ENCODE data around the gene RASA3. TPM values are rescaled to one million over a fixed set of nuclear protein-coding genes. Genes with fewer than 3 reads are reported as not detected.

The RASA3 gene
- total RNA-seq, 1 experiment from 2014 or later, result 18.6 TPM

DNA sequence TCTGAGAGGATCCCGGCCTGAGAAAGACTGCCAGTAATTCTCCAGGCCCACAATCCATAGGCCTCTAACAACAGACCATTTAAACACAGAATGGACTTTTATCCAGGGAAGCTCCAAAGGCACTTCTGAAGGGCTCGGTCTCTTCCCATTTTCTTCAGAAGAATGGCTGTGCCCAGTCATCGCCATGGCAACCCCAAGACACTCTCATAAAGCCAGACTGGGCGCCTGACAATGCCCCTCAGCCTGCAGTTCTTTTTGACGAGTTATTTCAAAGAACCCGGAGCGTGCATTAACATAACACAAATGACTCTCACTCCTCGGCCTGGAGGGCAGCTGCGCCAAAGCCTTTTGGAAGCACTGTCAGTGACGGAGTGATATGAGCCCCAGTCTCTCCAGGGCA lies 61.0 kb downstream of the RASA3 start:
- ChIA-PET CTCF (no interaction called here), POLR2A (no interaction called here), RAD21 (ENCODE audit: low non-redundant PET in 1 of 2, low total read pairs in 2 of 2, uncharacterized antibody in 2 of 2, unreplicated experiment in 2 of 2) (no interaction called here)
- no peak for DNase-seq (ENCODE audit: low read depth, low spot score)
- Histone ChIP-seq H3K36me3 (ENCODE audit: control insufficient read depth in 1 of 2, insufficient read depth in 2 of 2, low read length in 2 of 2) (0 out of 4 replicates have a peak, but pooled peaks cover 0 to 3% of the 10 kb centered on the region in 2 experiments), H4K20me1 (ENCODE audit: insufficient read depth) (no peaks in the 10 kb centered on the region), H3K27me3 (ENCODE audit: insufficient read depth, low read length) (no peaks in the 10 kb centered on the region), H3K79me2 (ENCODE audit: insufficient read depth, low read length) (peaks cover 14% of the 10 kb centered on the region; the same call in 1 of the 2 replicates), H3K27ac (ENCODE audit: low read depth, low read length) (no peak overlapping the region), H3K4me3 (replicated peaks in 1 of 2; ENCODE audit: low read depth in 1 of 2, low read length in 2 of 2) (no peak overlapping the region), H2AFZ (ENCODE audit: low read depth, low read length, poor library complexity, severe bottlenecking) (no peak overlapping the region), H3K4me1 (ENCODE audit: control insufficient read depth in 1 of 2, insufficient read depth in 2 of 2, low read length in 2 of 2) (peaks cover 2 to 8% of the 10 kb centered on the region in 2 experiments), H3K9ac (ENCODE audit: low read length) (no peak overlapping the region), H3K9me2 (ENCODE audit: insufficient read depth) (no peaks in the 10 kb centered on the region), H3K4me2 (ENCODE audit: low read length) (no peak overlapping the region), H3K9me3 (ENCODE audit: control insufficient read depth in 1 of 2, insufficient read depth in 1 of 2, low read depth in 1 of 2, low read length in 2 of 2) (no peaks in the 10 kb centered on the region)
- no peak for ATAC-seq
- no TSS peak for BruUV-seq (replicated peaks)
- TF ChIP-seq SRF (IDR thresholded peaks at IDR 0.05; ENCODE audit: low read depth) (no peak), ELF1 (IDR thresholded peaks at IDR 0.05; ENCODE audit: borderline replicate concordance, low read depth) (no peak), YY1 (IDR thresholded peaks at IDR 0.05; ENCODE audit: extremely low read depth, insufficient replicate concordance, low read depth, low read length) (no peak), TCF7L2 (IDR thresholded peaks at IDR 0.05; ENCODE audit: borderline replicate concordance, extremely low read depth, insufficient read depth, insufficient read length) (no peak), ZFX (IDR thresholded peaks at IDR 0.05) (no peak)
- TF ChIP-seq, protein P1, sequence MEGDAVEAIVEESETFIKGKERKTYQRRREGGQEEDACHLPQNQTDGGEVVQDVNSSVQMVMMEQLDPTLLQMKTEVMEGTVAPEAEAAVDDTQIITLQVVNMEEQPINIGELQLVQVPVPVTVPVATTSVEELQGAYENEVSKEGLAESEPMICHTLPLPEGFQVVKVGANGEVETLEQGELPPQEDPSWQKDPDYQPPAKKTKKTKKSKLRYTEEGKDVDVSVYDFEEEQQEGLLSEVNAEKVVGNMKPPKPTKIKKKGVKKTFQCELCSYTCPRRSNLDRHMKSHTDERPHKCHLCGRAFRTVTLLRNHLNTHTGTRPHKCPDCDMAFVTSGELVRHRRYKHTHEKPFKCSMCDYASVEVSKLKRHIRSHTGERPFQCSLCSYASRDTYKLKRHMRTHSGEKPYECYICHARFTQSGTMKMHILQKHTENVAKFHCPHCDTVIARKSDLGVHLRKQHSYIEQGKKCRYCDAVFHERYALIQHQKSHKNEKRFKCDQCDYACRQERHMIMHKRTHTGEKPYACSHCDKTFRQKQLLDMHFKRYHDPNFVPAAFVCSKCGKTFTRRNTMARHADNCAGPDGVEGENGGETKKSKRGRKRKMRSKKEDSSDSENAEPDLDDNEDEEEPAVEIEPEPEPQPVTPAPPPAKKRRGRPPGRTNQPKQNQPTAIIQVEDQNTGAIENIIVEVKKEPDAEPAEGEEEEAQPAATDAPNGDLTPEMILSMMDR (IDR thresholded peaks at IDR 0.05 in 2 of 3, conservative IDR thresholded peaks at IDR 0.05 in 1 of 3; ENCODE audit: borderline replicate concordance in 1 of 3, insufficient read depth in 1 of 3, low read depth in 2 of 3, low read length in 2 of 3), result no peak
- intact Hi-C loops (cut with micrococcal nuclease), result no loop called here

Data from HCT116 (cell line).